IMR-90 (cell line): ENCODE results near the gene SLC15A3. TPM values are rescaled to one million over a fixed set of nuclear protein-coding genes. Genes with fewer than 3 reads are reported as not detected.

Experiments
- ATAC-seq: fragments of 200-7000 bp; cut with Tn5 transposase; 2 replicates; pipeline ENCODE4 v1.9.1; 2020; ENCODE audit warnings: low read depth, mild to moderate bottlenecking, moderate library complexity
- BruUV-seq: library from RNA; stranded (reverse); fragments of 400-500 nt; replicated peaks from 2 replicates; lab custom pipeline; 2021; lab: Mats Ljungman, UMichigan
- CTCF ChIA-PET: fragments of 300-600 bp; formaldehyde crosslinking; extraction: SDS; loops from one replicate; lab custom pipeline; 2021; ENCODE audit warnings: antibody characterized with exemption; lab: Yijun Ruan, JAX
- POLR2A ChIA-PET: fragments of 300-600 bp; sonication (Branson Sonifier 250); formaldehyde crosslinking; loops from one replicate; lab custom pipeline; 2022; ENCODE audit warnings: antibody characterized with exemption; ENCODE audit not compliant: unreplicated experiment; lab: Charles Lee
- DNase-seq: peaks from one replicate; pipeline ENCODE4 v3.0.0; 2013
- H2AFZ ChIP-seq: replicated peaks from 2 replicates; pipeline ENCODE3; 2013; ENCODE audit warnings: low read length, mild to moderate bottlenecking; ENCODE audit not compliant: poor library complexity
- H2AK5ac ChIP-seq: 2 replicates; pipeline ENCODE4 v1.6.1; 2013; ENCODE audit warnings: low read depth, low read length, inconsistent platforms
- H2AK9ac ChIP-seq: replicated peaks from 2 replicates; pipeline ENCODE3; 2013; ENCODE audit warnings: mild to moderate bottlenecking, low read depth, low read length, moderate library complexity; ENCODE audit not compliant: poor library complexity
- H2BK120ac ChIP-seq: 2 replicates; pipeline ENCODE4 v1.6.1; 2013; ENCODE audit warnings: low read depth, low read length, inconsistent platforms
- H2BK15ac ChIP-seq: 3 replicates; pipeline ENCODE4 v1.6.1; 2013; ENCODE audit warnings: low read depth, low read length, inconsistent platforms
- H2BK20ac ChIP-seq: 2 replicates; pipeline ENCODE4 v1.6.1; 2013; ENCODE audit warnings: low read depth, mild to moderate bottlenecking, inconsistent platforms, low read length, moderate library complexity
- H2BK5ac ChIP-seq: 2 replicates; pipeline ENCODE4 v1.6.1; 2013; ENCODE audit warnings: mild to moderate bottlenecking, low read depth, low read length, inconsistent platforms; ENCODE audit not compliant: poor library complexity, severe bottlenecking
- H3K14ac ChIP-seq: replicated peaks from 2 replicates; pipeline ENCODE4 v1.6.1; 2013; ENCODE audit warnings: low read depth, low read length, inconsistent platforms
- H3K18ac ChIP-seq: 2 replicates; pipeline ENCODE4 v1.6.1; 2013; ENCODE audit warnings: low read depth, low read length, control low read depth
- H3K23ac ChIP-seq: 2 replicates; pipeline ENCODE4 v1.6.1; 2013; ENCODE audit warnings: low read depth, low read length, inconsistent platforms
- H3K27ac ChIP-seq: 2 replicates; pipeline ENCODE4 v1.5.1; 2013; ENCODE audit warnings: mild to moderate bottlenecking, control low read depth, low read length; ENCODE audit not compliant: insufficient read depth
- H3K27me3 ChIP-seq: 2 replicates; pipeline ENCODE4 v1.6.1; 2013; ENCODE audit warnings: low read length; ENCODE audit not compliant: control insufficient read depth, insufficient read depth
- H3K36me3 ChIP-seq: 2 replicates; pipeline ENCODE4 v1.6.1; 2013; ENCODE audit warnings: low read length, mixed read lengths; ENCODE audit not compliant: control insufficient read depth, insufficient read depth
- H3K4ac ChIP-seq: 2 replicates; pipeline ENCODE4 v1.6.1; 2013; ENCODE audit warnings: low read depth, low read length, inconsistent platforms
- H3K4me1 ChIP-seq: 2 replicates; pipeline ENCODE4 v1.6.1; 2013; ENCODE audit warnings: low read length, mixed read lengths; ENCODE audit not compliant: control insufficient read depth, insufficient read depth
- H3K4me2 ChIP-seq: 2 replicates; pipeline ENCODE4 v1.6.1; 2013; ENCODE audit warnings: low read depth, mild to moderate bottlenecking, control low read depth, low read length, moderate library complexity
- H3K4me3 ChIP-seq: 2 replicates; pipeline ENCODE4 v1.5.1; 2013; ENCODE audit warnings: low read depth, mild to moderate bottlenecking, control low read depth, low read length, moderate library complexity; ENCODE audit not compliant: insufficient read depth
- H3K56ac ChIP-seq: 2 replicates; pipeline ENCODE4 v1.6.1; 2013; ENCODE audit warnings: low read length, inconsistent platforms; ENCODE audit not compliant: insufficient read depth; ENCODE audit errors: extremely low read depth
- H3K79me1 ChIP-seq, 2 experiments: 2 replicates each; pipeline ENCODE4 v1.6.1; 2013; ENCODE audit warnings: low read length in 2 of 2, inconsistent platforms in 1 of 2, low read depth in 1 of 2
- H3K9ac ChIP-seq: 2 replicates; pipeline ENCODE4 v1.6.1; 2013; ENCODE audit warnings: low read depth, low read length, control low read depth
- H3K9me1 ChIP-seq: 2 replicates; pipeline ENCODE4 v1.6.1; 2013; ENCODE audit warnings: low read length, inconsistent platforms; ENCODE audit not compliant: insufficient read depth
- H3K9me3 ChIP-seq: 2 replicates; pipeline ENCODE4 v1.6.1; 2013; ENCODE audit warnings: low read length; ENCODE audit not compliant: control insufficient read depth, insufficient read depth
- H4K20me1 ChIP-seq: 2 replicates; pipeline ENCODE4 v1.6.1; 2013; ENCODE audit warnings: low read length, inconsistent platforms; ENCODE audit not compliant: insufficient read depth
- H4K5ac ChIP-seq: 2 replicates; pipeline ENCODE4 v1.6.1; 2013; ENCODE audit warnings: mild to moderate bottlenecking, low read depth, low read length, control low read depth
- H4K8ac ChIP-seq, 2 experiments: 2 replicates each; pipeline ENCODE4 v1.6.1; 2013; ENCODE audit warnings: low read depth in 2 of 2, low read length in 2 of 2, control low read depth in 1 of 2, inconsistent platforms in 1 of 2
- H4K91ac ChIP-seq: 2 replicates; pipeline ENCODE4 v1.6.1; 2013; ENCODE audit warnings: low read depth, low read length, inconsistent platforms; ENCODE audit not compliant: insufficient read depth
- BHLHE40 ChIP-seq: fragments of 150-350 bp; IDR thresholded peaks from 2 replicates; pipeline ENCODE4 v1.6.1; 2016; ENCODE audit warnings: mild to moderate bottlenecking, low read depth, low read length
- CEBPB ChIP-seq: IDR thresholded peaks from 2 replicates; pipeline ENCODE4 v1.6.1; 2012; ENCODE audit warnings: low read depth, low read length, improper control_type of control experiment
- CHD1 ChIP-seq: IDR thresholded peaks from 2 replicates; pipeline ENCODE4 v1.6.1; 2012; ENCODE audit warnings: low read depth, low read length, improper control_type of control experiment
- FOS ChIP-seq: fragments of 150-350 bp; IDR thresholded peaks from 2 replicates; pipeline ENCODE4 v1.6.1; 2016; ENCODE audit warnings: low read depth, low read length
- MAFK ChIP-seq: IDR thresholded peaks from 2 replicates; pipeline ENCODE4 v1.6.1; 2012; ENCODE audit warnings: low read depth, low read length, improper control_type of control experiment
- MAZ ChIP-seq: IDR thresholded peaks from 2 replicates; pipeline ENCODE4 v1.6.1; 2012; ENCODE audit warnings: low read depth, mild to moderate bottlenecking, low read length, improper control_type of control experiment, moderate library complexity, borderline replicate concordance
- MXI1 ChIP-seq: IDR thresholded peaks from 2 replicates; pipeline ENCODE4 v1.6.1; 2012; ENCODE audit warnings: low read depth, mild to moderate bottlenecking, low read length, moderate library complexity, borderline replicate concordance
- NFE2L2 ChIP-seq: fragments of 150-350 bp; IDR thresholded peaks from 2 replicates; pipeline ENCODE4 v1.6.1; 2016; ENCODE audit warnings: low read depth, mild to moderate bottlenecking, low read length
- POLR2A ChIP-seq: IDR thresholded peaks from 2 replicates; pipeline ENCODE4 v1.6.1; 2012; ENCODE audit warnings: mild to moderate bottlenecking, low read depth, low read length
- RCOR1 ChIP-seq: IDR thresholded peaks from 2 replicates; pipeline ENCODE4 v1.6.1; 2012; ENCODE audit warnings: mild to moderate bottlenecking, low read length, improper control_type of control experiment; ENCODE audit not compliant: insufficient replicate concordance
- RFX5 ChIP-seq: IDR thresholded peaks from 2 replicates; pipeline ENCODE4 v1.8.0; 2012; ENCODE audit warnings: low read depth, mild to moderate bottlenecking, low read length, moderate library complexity
- SMC3 ChIP-seq: fragments of 150-350 bp; IDR thresholded peaks from 2 replicates; pipeline ENCODE4 v1.6.1; 2016; ENCODE audit warnings: low read depth, mild to moderate bottlenecking, antibody characterized with exemption, low read length, moderate library complexity
- USF2 ChIP-seq: fragments of 150-350 bp; IDR thresholded peaks from 2 replicates; pipeline ENCODE4 v1.6.1; 2017; ENCODE audit warnings: mild to moderate bottlenecking, antibody characterized with exemption, low read length, low read depth
- WGBS, 2 experiments: methylation state at CpG; one replicate each; pipeline versions ENCODE4 v1.1.5 to v1.1.7; 2013; ENCODE audit warnings: missing lambda C conversion rate in 2 of 2; ENCODE audit not compliant: insufficient read length in 1 of 2; ENCODE audit errors: extremely low coverage in 2 of 2; 5-methylcytosine and 5-hydroxymethylcytosine counted together
- dilution Hi-C: fragments of 300-500 bp; cut with HindIII; formaldehyde crosslinking; loops from one replicate; pipeline ENCODE4 v1.14.3; 2018; ENCODE audit warnings: low sequenced_read_pairs; ENCODE audit not compliant: unreplicated experiment
- in situ Hi-C: fragments of 300-500 bp; cut with MboI; formaldehyde crosslinking; loops from 3 replicates; pipeline ENCODE4 v1.14.3; 2019; ENCODE audit warnings: low sequenced_read_pairs, inconsistent platforms, mixed read lengths
- intact Hi-C: fragments of 100-400 bp; cut with micrococcal nuclease; formaldehyde crosslinking; loops from 2 replicates; pipeline ENCODE4 v1.10.0; 2022
- polyA plus RNA-seq, 3 experiments: library from polyadenylated mRNA; depleted of rRNA; stranded (reverse); fragments of >200 nt; gene quantifications; 2 replicates each; pipeline ENCODE4 v1.2.3, GENCODE V29; 2012; ENCODE audit warnings: low replicate concordance in 1 of 3
- total RNA-seq: library from RNA; depleted of rRNA; stranded (reverse); fragments of >200 nt; gene quantifications from 2 replicates; pipeline ENCODE4 v1.2.3, GENCODE V29; 2012
- TF ChIP-seq, protein P1 (sequence below): conservative IDR thresholded peaks from 2 replicates; pipeline ENCODE4 v1.5.1; 2012; ENCODE audit warnings: mild to moderate bottlenecking, low read depth, low read length, improper control_type of control experiment
- TF ChIP-seq, protein P2 (sequence below): fragments of 150-350 bp; IDR thresholded peaks from 2 replicates; pipeline ENCODE4 v1.6.1; 2016; ENCODE audit warnings: low read depth, mild to moderate bottlenecking, low read length, moderate library complexity, borderline replicate concordance

Gene SLC15A3
- total and polyA plus RNA-seq, 2 of the 4 experiments (the other 2 are of a cell fraction), result 3.2 to 4.4 TPM

- H3K9ac ChIP-seq, result no peak overlapping the region
- no peak overlapping the region for H3K18ac ChIP-seq
- H2BK120ac ChIP-seq, result no peak overlapping the region
- no peaks in the 10 kb centered on the region for H3K9me3 ChIP-seq
- no peak overlapping the region for H4K8ac ChIP-seq
- H4K91ac ChIP-seq, result no peak overlapping the region
- TF ChIP-seq RFX5 (no peak), MXI1 (no peak), POLR2A (no peak), RCOR1 (no peak), CEBPB (no peak), FOS (no peak), NFE2L2 (no peak), SMC3 (no peak), CHD1 (no peak), MAZ (no peak), MAFK (no peak), USF2 (no peak), BHLHE40 (no peak)
- TF ChIP-seq, protein P1, sequence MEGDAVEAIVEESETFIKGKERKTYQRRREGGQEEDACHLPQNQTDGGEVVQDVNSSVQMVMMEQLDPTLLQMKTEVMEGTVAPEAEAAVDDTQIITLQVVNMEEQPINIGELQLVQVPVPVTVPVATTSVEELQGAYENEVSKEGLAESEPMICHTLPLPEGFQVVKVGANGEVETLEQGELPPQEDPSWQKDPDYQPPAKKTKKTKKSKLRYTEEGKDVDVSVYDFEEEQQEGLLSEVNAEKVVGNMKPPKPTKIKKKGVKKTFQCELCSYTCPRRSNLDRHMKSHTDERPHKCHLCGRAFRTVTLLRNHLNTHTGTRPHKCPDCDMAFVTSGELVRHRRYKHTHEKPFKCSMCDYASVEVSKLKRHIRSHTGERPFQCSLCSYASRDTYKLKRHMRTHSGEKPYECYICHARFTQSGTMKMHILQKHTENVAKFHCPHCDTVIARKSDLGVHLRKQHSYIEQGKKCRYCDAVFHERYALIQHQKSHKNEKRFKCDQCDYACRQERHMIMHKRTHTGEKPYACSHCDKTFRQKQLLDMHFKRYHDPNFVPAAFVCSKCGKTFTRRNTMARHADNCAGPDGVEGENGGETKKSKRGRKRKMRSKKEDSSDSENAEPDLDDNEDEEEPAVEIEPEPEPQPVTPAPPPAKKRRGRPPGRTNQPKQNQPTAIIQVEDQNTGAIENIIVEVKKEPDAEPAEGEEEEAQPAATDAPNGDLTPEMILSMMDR, result no peak
- TF ChIP-seq, protein P2, sequence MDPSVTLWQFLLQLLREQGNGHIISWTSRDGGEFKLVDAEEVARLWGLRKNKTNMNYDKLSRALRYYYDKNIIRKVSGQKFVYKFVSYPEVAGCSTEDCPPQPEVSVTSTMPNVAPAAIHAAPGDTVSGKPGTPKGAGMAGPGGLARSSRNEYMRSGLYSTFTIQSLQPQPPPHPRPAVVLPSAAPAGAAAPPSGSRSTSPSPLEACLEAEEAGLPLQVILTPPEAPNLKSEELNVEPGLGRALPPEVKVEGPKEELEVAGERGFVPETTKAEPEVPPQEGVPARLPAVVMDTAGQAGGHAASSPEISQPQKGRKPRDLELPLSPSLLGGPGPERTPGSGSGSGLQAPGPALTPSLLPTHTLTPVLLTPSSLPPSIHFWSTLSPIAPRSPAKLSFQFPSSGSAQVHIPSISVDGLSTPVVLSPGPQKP, result no peak
- POLR2A ChIA-PET, result no interaction called here
- intact Hi-C loops (no loop called here), in situ Hi-C loops (no loop called here), dilution Hi-C loops (no loop called here)
- H2AK9ac ChIP-seq, result no peak overlapping the region
- H3K56ac ChIP-seq, result no peak overlapping the region
- H3K4me2 ChIP-seq, result no peak overlapping the region
- BruUV-seq, result no TSS peak
- H3K9me1 ChIP-seq, result no peaks in the 10 kb centered on the region
- no peak overlapping the region for H2BK15ac ChIP-seq
- no peak overlapping the region for H4K5ac ChIP-seq
- no peak overlapping the region for H3K14ac ChIP-seq
- H2BK20ac ChIP-seq, result no peak overlapping the region
- H3K4me3 ChIP-seq, result no peak overlapping the region
- H3K27ac ChIP-seq, result no peak overlapping the region
- H3K27me3 ChIP-seq, result peaks cover 46% of the 10 kb centered on the region
- H3K4ac ChIP-seq, result no peak overlapping the region
- H3K4me1 ChIP-seq, result no peaks in the 10 kb centered on the region
- CTCF ChIA-PET, result no interaction called here
- H4K20me1 ChIP-seq, result no peaks in the 10 kb centered on the region
- 26% methylated on average over 6 of the region's 7 CpGs; no CpG with 5 or more reads in 1 of the 2 experiments for WGBS, 2 experiments
- H3K23ac ChIP-seq, result no peak overlapping the region
- no peak for DNase-seq
- no peak overlapping the region for H2BK5ac ChIP-seq
- no peak overlapping the region for H2AK5ac ChIP-seq
- ATAC-seq, result no peak
- no peak overlapping the region for H2AFZ ChIP-seq
- no peaks in the 10 kb centered on the region for H3K79me1 ChIP-seq
- no peaks in the 10 kb centered on the region for H3K36me3 ChIP-seq
Measured at GRCh38 chr11:60995798-60996197, 43.8 kb upstream of the SLC15A3 start.
